Heart left ventricle (tissue), 13 donors: ENCODE data around the gene SLC33A1.

ENCODE experiments used
- POLR2A ChIP-seq, 2 donors: fragments of 450-650 bp; IDR thresholded peaks; one replicate each; pipeline ENCODE4 v1.6.1; 2017; ENCODE audit warnings: antibody characterized with exemption in 2 of 2, mild to moderate bottlenecking in 2 of 2, moderate library complexity in 2 of 2
- TF ChIP-seq, protein P1 (sequence below), 12 donors: fragments of 200-600 bp; sonication (generic) in 4 of 12; IDR thresholded peaks; one replicate each; pipeline versions ENCODE4 v1.5.0 to v1.8.0; 2018 to 2022; ENCODE audit warnings: antibody characterized with exemption in 12 of 12, mild to moderate bottlenecking in 5 of 12
- donor health status: ischemic (EF 13 %, LVEDD 7.1; RV severe dilation, severe dysfunction).
- donor health status: DM: no; HTN: yes; CAD: no.
- donor health status: DM: no; HTN: no; CAD: no.
- donor health status: ischemic (EF 25% LVEDD 6.9; RV normal size, moderate dysfunction).
- donor health status: ischemic (EF 25% LVEDD 5.7; RV mildly dilated, moderate dysfunction).
- donor health status: ischemic (EF 35%, LVEDD 5.7; RV mildly dilated, moderate dysfunction).
- donor health status: nonischemic (EF 11% LVEDD 7.7; RV severe dilation, severe dysfunction).
- donor health status: DM: yes; HTN: yes; CAD: no.
- donor health status: PGD.
- donor health status: ischemic (EF 29% LVEDD 5.4; RV normal size, mild dysfunction).
- donor health status: nonischemic (EF 23%, LVEDD 6.1; RV moderate dilation, normal function).

DNA sequence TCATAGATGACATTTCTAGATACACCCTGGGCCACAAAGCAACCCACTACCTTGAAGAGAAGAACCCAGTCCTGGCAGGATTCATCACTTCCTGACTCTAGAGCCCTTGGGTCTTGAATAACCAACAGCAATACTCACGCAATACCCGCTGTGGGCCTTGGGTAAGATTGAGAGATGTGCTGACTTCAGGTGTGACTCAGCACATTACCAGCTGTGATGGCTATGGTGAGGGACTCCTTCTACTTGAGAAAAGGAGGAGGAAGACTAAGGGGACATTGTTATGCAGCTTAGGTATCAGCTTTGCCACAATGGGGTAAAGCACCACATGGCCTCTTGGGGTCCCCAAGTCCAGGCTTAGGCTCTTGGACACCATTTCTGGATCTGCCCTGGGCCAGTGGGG, 63.0 kb downstream of the SLC33A1 start:
- TF ChIP-seq, protein P1, sequence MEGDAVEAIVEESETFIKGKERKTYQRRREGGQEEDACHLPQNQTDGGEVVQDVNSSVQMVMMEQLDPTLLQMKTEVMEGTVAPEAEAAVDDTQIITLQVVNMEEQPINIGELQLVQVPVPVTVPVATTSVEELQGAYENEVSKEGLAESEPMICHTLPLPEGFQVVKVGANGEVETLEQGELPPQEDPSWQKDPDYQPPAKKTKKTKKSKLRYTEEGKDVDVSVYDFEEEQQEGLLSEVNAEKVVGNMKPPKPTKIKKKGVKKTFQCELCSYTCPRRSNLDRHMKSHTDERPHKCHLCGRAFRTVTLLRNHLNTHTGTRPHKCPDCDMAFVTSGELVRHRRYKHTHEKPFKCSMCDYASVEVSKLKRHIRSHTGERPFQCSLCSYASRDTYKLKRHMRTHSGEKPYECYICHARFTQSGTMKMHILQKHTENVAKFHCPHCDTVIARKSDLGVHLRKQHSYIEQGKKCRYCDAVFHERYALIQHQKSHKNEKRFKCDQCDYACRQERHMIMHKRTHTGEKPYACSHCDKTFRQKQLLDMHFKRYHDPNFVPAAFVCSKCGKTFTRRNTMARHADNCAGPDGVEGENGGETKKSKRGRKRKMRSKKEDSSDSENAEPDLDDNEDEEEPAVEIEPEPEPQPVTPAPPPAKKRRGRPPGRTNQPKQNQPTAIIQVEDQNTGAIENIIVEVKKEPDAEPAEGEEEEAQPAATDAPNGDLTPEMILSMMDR (IDR thresholded peaks at IDR 0.05) = no peak
- TF ChIP-seq POLR2A (IDR thresholded peaks at IDR 0.05) = no peak
